Fibroblast of lung (primary cell): Measurements from ENCODE around the gene MCFD2.

Experiments used
- CTCF ChIP-seq, 2 donors: IDR thresholded peaks in 1 of 2; conservative IDR thresholded peaks in 1 of 2; 1 replicate in 1 of 2; 2 replicates in 1 of 2; pipeline ENCODE4 v1.5.1; 2011 to 2012; ENCODE audit warnings: low read length in 2 of 2, control low read depth in 1 of 2, inconsistent platforms in 1 of 2, low read depth in 1 of 2, mild to moderate bottlenecking in 1 of 2
- EZH2 ChIP-seq: IDR thresholded peaks from 2 replicates; pipeline ENCODE4 v1.5.1; 2012; ENCODE audit warnings: low read length, control low read depth, mild to moderate bottlenecking; ENCODE audit errors: missing control alignments

- TF ChIP-seq CTCF (conservative IDR thresholded peaks at IDR 0.05 in 1 of 2, IDR thresholded peaks at IDR 0.05 in 1 of 2; ENCODE audit: low read depth in 1 of 2, low read length in 2 of 2) (no peak), EZH2 (no peak)
Observed at GRCh38 chr2:46886268-46887027, 29.2 kb downstream of the MCFD2 start.
